RWPE1 (cell line): ENCODE measurements around the gene ZNF234.
"Not testable (repeated sequence)": the region's sequence is repeated elsewhere in the genome, so short reads cannot be mapped to it uniquely, and the experiment has no call there.

ENCODE experiments used
- CTCF ChIA-PET: fragments of 350-600 bp; sonication (Branson Sonifier 250); formaldehyde crosslinking; extraction: SDS; loops from one replicate; lab custom pipeline; 2021; lab: Yijun Ruan, JAX
- POLR2A ChIA-PET: fragments of 400-600 bp; formaldehyde crosslinking; extraction: SDS; loops from one replicate; lab custom pipeline; 2020; ENCODE audit warnings: antibody characterized with exemption; ENCODE audit not compliant: low non-redundant PET; lab: Yijun Ruan, JAX
- DNase-seq: peaks from one replicate; pipeline ENCODE4 v3.0.0; 2012; ENCODE audit warnings: low spot score
- H3K27ac ChIP-seq: fragments of 450-650 bp; 2 replicates; pipeline ENCODE4 v1.5.1; 2017
- CTCF ChIP-seq: fragments of 450-650 bp; conservative IDR thresholded peaks from 2 replicates; pipeline ENCODE4 v1.5.1; 2017; ENCODE audit warnings: low read depth, mild to moderate bottlenecking

The ZNF234 gene

GRCh38 chr19:44202974-44203373, 61.6 kb downstream of the ZNF234 start:
- TF ChIP-seq CTCF = no peak
- DNase-seq = no peak
- ChIA-PET POLR2A (no interaction called here), CTCF (no interaction called here)
- H3K27ac ChIP-seq = no peak overlapping the region

GRCh38 chr19:44203877-44204276, 62.5 kb downstream of the ZNF234 start:
- H3K27ac ChIP-seq, POLR2A ChIA-PET, CTCF ChIA-PET, DNase-seq: not testable (repeated sequence)

- ChIA-PET CTCF (no interaction called here), POLR2A (no interaction called here)
- TF ChIP-seq CTCF = no peak
- no peak for DNase-seq
- no peak overlapping the region for H3K27ac ChIP-seq
These were observed 63.4 kb downstream of the ZNF234 start for GRCh38 chr19:44204772-44205171.

GRCh38 chr19:44207126-44207803, 65.9 kb downstream of the ZNF234 start:
- TF ChIP-seq CTCF = no peak
- DNase-seq = peak; percentile 83
- POLR2A ChIA-PET = interaction anchor here (0.6 kb wide), 1 partner anchor 766 kb away, joined by 3 read pairs; no protein-coding TSS in a partner anchor
- H3K27ac ChIP-seq = peak overlapping the region; percentile 79
- CTCF ChIA-PET = interaction anchor here (0.6 to 0.7 kb wide), 2 partner anchors 25 to 221 kb away, joined by 3 read pairs; no protein-coding TSS in a partner anchor
